GM23338 (cell line): Measurements from ENCODE around the gene TSPO2. TPM values are rescaled to one million over a fixed set of nuclear protein-coding genes. Genes with fewer than 3 reads are reported as not detected.
A peak's percentile ranks its signal among the peaks of the same experiment; 100 is the strongest.

ENCODE experiments used
- ATAC-seq: fragments of 200-7000 bp; cut with Tn5 transposase; 3 replicates; pipeline ENCODE4 v1.9.1; 2020
- DNase-seq: peaks from one replicate; pipeline ENCODE4 v3.0.0-alpha.2; 2015; ENCODE audit warnings: low spot score
- H2AFZ ChIP-seq: fragments of 200-600 bp; sonication (generic); 2 replicates; pipeline ENCODE4 v1.8.0; 2016; ENCODE audit warnings: antibody characterized with exemption, mild to moderate bottlenecking, moderate library complexity
- H3F3A ChIP-seq: fragments of 200-600 bp; sonication (generic); replicated peaks from 2 replicates; pipeline ENCODE4 v1.8.0; 2017; ENCODE audit warnings: antibody characterized with exemption, mixed run types, low read depth
- H3K27ac ChIP-seq: fragments of 200-600 bp; sonication (generic); 2 replicates; pipeline ENCODE4 v1.6.1; 2016; ENCODE audit warnings: low read depth
- H3K27me3 ChIP-seq: fragments of 200-600 bp; sonication (generic); 2 replicates; pipeline ENCODE4 v1.8.0; 2016; ENCODE audit warnings: mild to moderate bottlenecking, mixed run types, moderate library complexity; ENCODE audit not compliant: insufficient read depth
- H3K36me3 ChIP-seq: fragments of 200-600 bp; sonication (generic); 2 replicates; pipeline ENCODE4 v1.8.0; 2016; ENCODE audit warnings: mild to moderate bottlenecking; ENCODE audit not compliant: insufficient read depth
- H3K4me1 ChIP-seq: fragments of 200-600 bp; sonication (generic); 2 replicates; pipeline ENCODE4 v1.8.0; 2016; ENCODE audit warnings: mild to moderate bottlenecking, moderate library complexity; ENCODE audit not compliant: insufficient read depth
- H3K4me2 ChIP-seq: fragments of 200-600 bp; sonication (generic); 2 replicates; pipeline ENCODE4 v1.7.1; 2017; ENCODE audit warnings: mixed run types
- H3K4me3 ChIP-seq: fragments of 200-600 bp; sonication (generic); 2 replicates; pipeline ENCODE4 v1.6.1; 2016; ENCODE audit warnings: mixed run types
- H3K79me2 ChIP-seq: fragments of 200-600 bp; sonication (generic); replicated peaks from 2 replicates; pipeline ENCODE4 v1.8.0; 2017; ENCODE audit warnings: mild to moderate bottlenecking; ENCODE audit not compliant: insufficient read depth
- H3K9me2 ChIP-seq: fragments of 200-600 bp; sonication (generic); 2 replicates; pipeline ENCODE4 v1.8.0; 2017; ENCODE audit not compliant: insufficient read depth
- H4K20me1 ChIP-seq: fragments of 200-600 bp; sonication (generic); replicated peaks from 2 replicates; pipeline ENCODE4 v1.8.0; 2017; ENCODE audit warnings: mild to moderate bottlenecking; ENCODE audit not compliant: insufficient read depth
- H3K27ac Mint-ChIP-seq: 2 replicates; pipeline ENCODE4 v1.8.0; 2020; ENCODE audit warnings: inconsistent platforms, mild to moderate bottlenecking, moderate library complexity, mixed read lengths
- H3K27me3 Mint-ChIP-seq: 3 replicates; pipeline ENCODE4 v1.8.0; 2022; ENCODE audit warnings: low read depth, mild to moderate bottlenecking, moderate library complexity, mixed read lengths, inconsistent platforms; ENCODE audit not compliant: insufficient read depth, poor library complexity
- H3K36me3 Mint-ChIP-seq: 3 replicates; pipeline ENCODE4 v1.8.0; 2021; ENCODE audit warnings: low read depth, mild to moderate bottlenecking, inconsistent platforms, moderate library complexity, mixed read lengths
- H3K4me1 Mint-ChIP-seq: 3 replicates; pipeline ENCODE4 v1.8.0; 2020; ENCODE audit warnings: mild to moderate bottlenecking, inconsistent platforms, mixed read lengths
- H3K4me3 Mint-ChIP-seq: 3 replicates; pipeline ENCODE4 v1.8.0; 2021; ENCODE audit warnings: moderate library complexity, mild to moderate bottlenecking, inconsistent platforms, mixed read lengths
- H3K9me3 Mint-ChIP-seq: 3 replicates; pipeline ENCODE4 v1.8.0; 2020; ENCODE audit warnings: moderate library complexity, mild to moderate bottlenecking, inconsistent platforms, mixed read lengths
- CTCF ChIP-seq, 2 experiments: fragments of 200-600 bp in 1 of 2; sonication (generic) in 1 of 2; conservative IDR thresholded peaks; 2 replicates each; pipeline versions ENCODE4 v1.5.1 to v1.6.1; 2016 to 2017; ENCODE audit warnings: antibody characterized with exemption in 2 of 2, low read depth in 2 of 2, mild to moderate bottlenecking in 2 of 2, moderate library complexity in 1 of 2
- NANOG ChIP-seq: IDR thresholded peaks from 2 replicates; pipeline ENCODE4 v1.6.1; 2016; ENCODE audit warnings: antibody characterized with exemption, borderline replicate concordance
- STAT1 ChIP-seq: IDR thresholded peaks from one replicate; pipeline ENCODE4 v1.6.1; 2016; ENCODE audit warnings: antibody characterized with exemption; ENCODE audit not compliant: unreplicated experiment
- ZNF331 ChIP-seq: fragments of 250-450 bp; sonication (Bioruptor Pico); IDR thresholded peaks from 2 replicates; pipeline ENCODE4 v1.5.0; 2020; ENCODE audit warnings: low read depth, mild to moderate bottlenecking, moderate library complexity
- ZNF462 ChIP-seq: fragments of 250-450 bp; sonication (Bioruptor Pico); IDR thresholded peaks from 2 replicates; pipeline ENCODE4 v1.5.0; 2020; ENCODE audit warnings: mild to moderate bottlenecking, moderate library complexity
- polyA plus RNA-seq: library from polyadenylated mRNA; unstranded; fragments of >200 nt; fragmentation: Nextera tagmentation; extraction: Ambion mirVana; gene quantifications from 2 replicates; pipeline ENCODE4 v1.2.1, GENCODE V29; 2016
- total RNA-seq: library from RNA; depleted of rRNA; stranded (reverse); fragments of >200 nt; shearing (Covaris generic); gene quantifications from 2 replicates; pipeline ENCODE4 v1.2.3, GENCODE V29; 2014

The TSPO2 gene
- total and polyA plus RNA-seq, 2 experiments from 2014 or later = 0.31 TPM; not detected in 1

GRCh38 chr6:41038205-41038604 lies 4.1 kb upstream of the TSPO2 start (continued):
- no peak for TF ChIP-seq ZNF462 (CRISPR knock-in tag)
- no peak for TF ChIP-seq NANOG

GRCh38 chr6:41039060-41039998 lies 2.9 kb upstream of the TSPO2 start, which contains the start of gene UNC5CL:
Gene UNC5CL (minus strand): TSS chr6:41039221. CDS start chr6:41035074, 4,147 bp downstream.
- Histone ChIP-seq H2AFZ (peak within 1 kb of the TSS; percentile 81; the same call in 1 of the 2 replicates), H4K20me1 (no peaks in the 10 kb centered on the region), H3K27me3 (no peaks in the 10 kb centered on the region), H3K79me2 (no peaks in the 10 kb centered on the region), H3K9me2 (no peaks in the 10 kb centered on the region), H3K36me3 (no peaks in the 10 kb centered on the region; the same call in 1 of the 2 replicates), H3F3A (no peaks in the 10 kb centered on the region), H3K27ac (no peak within 1 kb of the TSS), H3K4me3 (no peak within 1 kb of the TSS), H3K4me1 (no peaks in the 10 kb centered on the region; the same call in 1 of the 2 replicates), H3K4me2 (peak within 1 kb of the TSS; percentile 60; the same call in 1 of the 2 replicates)
- ATAC-seq = peak; percentile 90
- H3K27me3 Mint-ChIP-seq = peaks cover 5% of the 10 kb centered on the region
- peaks cover 13% of the 10 kb centered on the region for H3K4me1 Mint-ChIP-seq
- H3K4me3 Mint-ChIP-seq = no peak within 1 kb of the TSS
- H3K9me3 Mint-ChIP-seq = no peaks in the 10 kb centered on the region
- DNase-seq = peak; percentile 88
- H3K27ac Mint-ChIP-seq = no peak within 1 kb of the TSS
- no peaks in the 10 kb centered on the region for H3K36me3 Mint-ChIP-seq
- no peak for TF ChIP-seq ZNF331
- peak; percentile 86 to 94 for TF ChIP-seq CTCF (conservative IDR thresholded peaks at IDR 0.05; ENCODE audit: low read depth in 2 of 2)
- no peak for TF ChIP-seq STAT1
